K562 (cell line): Measurements from ENCODE around the gene LYPD6B. TPM values are rescaled to one million over a fixed set of nuclear protein-coding genes. Genes with fewer than 3 reads are reported as not detected.

Experiments used
- ATAC-seq: fragments of 200-7000 bp; cut with Tn5 transposase; 3 replicates; pipeline ENCODE4 v1.9.1; 2020; ENCODE audit warnings: moderate library complexity
- Bru-seq: library from RNA; stranded (reverse); fragments of 400-500 nt; gene quantifications from one replicate; lab custom pipeline; 2021; lab: Mats Ljungman, UMichigan
- BruChase-seq, 2 experiments: library from RNA; stranded (reverse); fragments of 400-500 nt; gene quantifications; one replicate each; lab custom pipeline; 2021; lab: Mats Ljungman, UMichigan
- BruUV-seq: library from RNA; stranded (reverse); fragments of 400-500 nt; replicated peaks from 2 replicates; lab custom pipeline; 2021; lab: Mats Ljungman, UMichigan
- CTCF ChIA-PET: fragments of 300-600 bp; formaldehyde crosslinking; extraction: SDS; loops from one replicate; lab custom pipeline; 2021; ENCODE audit warnings: low intra/inter-chr PET ratio; lab: Yijun Ruan, JAX
- POLR2A ChIA-PET: fragments of 300-600, 350-650 bp; sonication (Branson Sonifier 250); formaldehyde crosslinking; extraction: SDS; loops from one replicate; lab custom pipeline; 2021; ENCODE audit warnings: antibody characterized with exemption, inconsistent platforms; lab: Yijun Ruan, JAX
- DNase-seq, 4 experiments: peaks; one replicate each; pipeline versions ENCODE4 v3.0.0 to v3.0.0-alpha.2; 2011 to 2018; ENCODE audit warnings: low spot score in 3 of 4, mixed read lengths in 3 of 4; ENCODE audit errors: extremely low read depth in 1 of 4
- FAIRE-seq: peaks from 2 replicates; lab custom pipeline; 2011; peaks lifted over from hg19 to GRCh38; lab: Jason Lieb, UNC
- H2AFZ ChIP-seq: 2 replicates; pipeline ENCODE4 v1.6.0; 2011; ENCODE audit warnings: low read depth, low read length, control low read depth, inconsistent platforms
- H3K27ac ChIP-seq: fragments of 200-600 bp; 3 replicates; pipeline ENCODE4 v1.8.0; 2011; ENCODE audit warnings: low read depth, mild to moderate bottlenecking, control low read depth, inconsistent platforms, low read length, moderate library complexity, mixed read lengths; ENCODE audit errors: extremely low read depth
- H3K27me3 ChIP-seq, 2 experiments: fragments of 300-600 bp in 1 of 2; 2 replicates in 1 of 2; 3 replicates in 1 of 2; pipeline versions ENCODE4 v1.6.0 to v1.8.0; 2011; ENCODE audit warnings: inconsistent platforms in 2 of 2, low read length in 2 of 2, mild to moderate bottlenecking in 1 of 2, mixed read lengths in 1 of 2, moderate library complexity in 1 of 2; ENCODE audit not compliant: control insufficient read depth in 2 of 2, insufficient read depth in 2 of 2
- H3K36me3 ChIP-seq: fragments of 300-600 bp; 3 replicates; pipeline ENCODE4 v1.8.0; 2011; ENCODE audit warnings: mild to moderate bottlenecking, low read length, inconsistent platforms; ENCODE audit not compliant: control insufficient read depth, insufficient read depth
- H3K4me1 ChIP-seq, 2 experiments: fragments of 200-600 bp in 1 of 2; replicated peaks in 1 of 2; 2 replicates in 1 of 2; 3 replicates in 1 of 2; pipeline versions ENCODE4 v1.5.1 to v1.8.0; 2011; ENCODE audit warnings: inconsistent platforms in 2 of 2, low read length in 2 of 2, mild to moderate bottlenecking in 1 of 2, mixed read lengths in 1 of 2, moderate library complexity in 1 of 2; ENCODE audit not compliant: control insufficient read depth in 2 of 2, insufficient read depth in 2 of 2
- H3K4me2 ChIP-seq: 2 replicates; pipeline ENCODE4 v1.6.1; 2011; ENCODE audit warnings: low read length, control low read depth, inconsistent platforms, mixed read lengths; ENCODE audit not compliant: insufficient read depth
- H3K4me3 ChIP-seq: fragments of 200-600 bp; sonication (generic), shearing (Covaris generic); 2 replicates; pipeline ENCODE4 v1.5.1; 2016; ENCODE audit warnings: control low read depth, inconsistent platforms
- H3K79me2 ChIP-seq: fragments of 200-600 bp; 3 replicates; pipeline ENCODE4 v1.8.0; 2011; ENCODE audit warnings: low read length, inconsistent platforms; ENCODE audit not compliant: control insufficient read depth, insufficient read depth
- H3K9ac ChIP-seq, 2 experiments: 2 replicates each; pipeline versions ENCODE4 v1.6.0 to v1.6.1; 2011; ENCODE audit warnings: low read depth in 2 of 2, low read length in 2 of 2, control low read depth in 1 of 2, inconsistent platforms in 1 of 2, mild to moderate bottlenecking in 1 of 2, mixed read lengths in 1 of 2; ENCODE audit not compliant: insufficient read depth in 1 of 2
- H3K9me1 ChIP-seq: one replicate; pipeline ENCODE4 v1.6.0; 2011; ENCODE audit warnings: inconsistent platforms, mild to moderate bottlenecking, low read length, moderate library complexity; ENCODE audit not compliant: control insufficient read depth, insufficient read depth
- H3K9me3 ChIP-seq: replicated peaks from 2 replicates; pipeline ENCODE4 v1.5.1; 2011; ENCODE audit warnings: low read depth, low read length, inconsistent platforms; ENCODE audit not compliant: control insufficient read depth, insufficient read depth
- H4K20me1 ChIP-seq: replicated peaks from 2 replicates; pipeline ENCODE4 v1.6.1; 2011; ENCODE audit warnings: low read length, inconsistent platforms, mixed read lengths; ENCODE audit not compliant: control insufficient read depth, insufficient read depth
- CEBPG ChIP-seq, 3 experiments: fragments of 200-800 bp in 1 of 3; sonication (Bioruptor generic) in 1 of 3; sonication (generic) in 1 of 3; formaldehyde crosslinking in 1 of 3; IDR thresholded peaks in 2 of 3; conservative IDR thresholded peaks in 1 of 3; 2 replicates each; pipeline versions ENCODE4 v1.6.1 to v1.8.0; 2016 to 2022; ENCODE audit warnings: missing compliant biosample characterization in 2 of 3, missing genetic modification characterization in 2 of 3, mild to moderate bottlenecking in 1 of 3, missing genetic modification reagents in 1 of 3
- CREM ChIP-seq: IDR thresholded peaks from 2 replicates; pipeline ENCODE4 v1.6.1; 2014; ENCODE audit warnings: antibody characterized with exemption, low read depth
- CTCF ChIP-seq, 3 experiments: IDR thresholded peaks in 2 of 3; conservative IDR thresholded peaks in 1 of 3; 2 replicates each; pipeline ENCODE4 v1.5.1; 2011 to 2012; ENCODE audit warnings: low read length in 3 of 3, mild to moderate bottlenecking in 3 of 3, control low read depth in 2 of 3, improper control_type of control experiment in 1 of 3, inconsistent platforms in 1 of 3, low read depth in 1 of 3, mixed read lengths in 1 of 3, moderate library complexity in 1 of 3; ENCODE audit not compliant: insufficient read depth in 2 of 3
- DLX4 ChIP-seq: fragments of 250-450 bp; sonication (Bioruptor Pico); IDR thresholded peaks from 2 replicates; pipeline ENCODE4 v1.6.1; 2021; ENCODE audit warnings: mild to moderate bottlenecking
- ELF1 ChIP-seq: fragments of 200-800 bp; sonication (Bioruptor generic); IDR thresholded peaks from 2 replicates; pipeline ENCODE4 v1.6.1; 2016; ENCODE audit warnings: missing genetic modification characterization, missing compliant biosample characterization
- FOXK2 ChIP-seq, 2 experiments: fragments of 450-650 bp; IDR thresholded peaks in 1 of 2; conservative IDR thresholded peaks in 1 of 2; 2 replicates each; pipeline ENCODE4 v1.6.1; 2016; ENCODE audit warnings: low read depth in 2 of 2, mild to moderate bottlenecking in 1 of 2
- HDAC1 ChIP-seq, 2 experiments: fragments of 450-650 bp; IDR thresholded peaks; 2 replicates each; pipeline ENCODE4 v1.6.1; 2016 to 2017; ENCODE audit warnings: inconsistent platforms in 1 of 2, mild to moderate bottlenecking in 1 of 2, moderate library complexity in 1 of 2
- MAFF ChIP-seq: IDR thresholded peaks from 2 replicates; pipeline ENCODE4 v1.6.1; 2012; ENCODE audit warnings: low read length, improper control_type of control experiment
- MLX ChIP-seq, 2 experiments: fragments of 450-650 bp in 1 of 2; sonication (generic) in 1 of 2; formaldehyde crosslinking; conservative IDR thresholded peaks; 2 replicates each; pipeline versions ENCODE4 v1.4.0 to v1.8.1; 2020 to 2022; ENCODE audit warnings: mild to moderate bottlenecking in 1 of 2, missing genetic modification reagents in 1 of 2
- OTX1 ChIP-seq: fragments of 450-650 bp; formaldehyde crosslinking; IDR thresholded peaks from 2 replicates; pipeline ENCODE4 v1.4.0; 2022; ENCODE audit warnings: mild to moderate bottlenecking
- POLR3G ChIP-seq: IDR thresholded peaks from 2 replicates; pipeline ENCODE4 v1.6.1; 2011; ENCODE audit not compliant: insufficient read length, insufficient replicate concordance; ENCODE audit errors: extremely low read depth
- USF2 ChIP-seq: sonication (generic); formaldehyde crosslinking; IDR thresholded peaks from 2 replicates; pipeline ENCODE4 v1.5.0; 2020; ENCODE audit warnings: missing genetic modification reagents
- WGBS: fragments of 100-300 bp; shearing (Covaris generic); methylation state at CpG from one replicate; pipeline ENCODE4 v1.1.6; 2016; ENCODE audit warnings: low coverage, mixed read lengths; ENCODE audit not compliant: insufficient coverage; ENCODE audit errors: missing lambda C conversion rate; 5-methylcytosine and 5-hydroxymethylcytosine counted together
- in situ Hi-C: fragments of 300-500 bp; cut with MboI; formaldehyde crosslinking; loops from 4 replicates; pipeline ENCODE4 v1.15.0; 2018; ENCODE audit warnings: inconsistent platforms, mixed read lengths
- intact Hi-C: fragments of 100-400 bp; cut with micrococcal nuclease; formaldehyde crosslinking; loops from 2 replicates; pipeline ENCODE4 v1.14.2; 2022
- long read RNA-seq, 3 experiments: library from polyadenylated mRNA in 2 of 3; library from RNA in 1 of 3; unstranded in 2 of 3; stranded (forward) in 1 of 3; transcript quantifications; one replicate each; pipeline ENCODE4 v2.0.0, GENCODE V29; 2019 to 2022
- polyA minus RNA-seq, 3 experiments: library from RNA; depleted of rRNA, polyadenylated mRNA; stranded (reverse); fragments of >200 nt; gene quantifications; 2 replicates each; pipeline ENCODE4 v1.2.3, GENCODE V29; 2011
- polyA plus RNA-seq, 8 experiments: library from polyadenylated mRNA; depleted of rRNA in 4 of 8; stranded (reverse) in 5 of 8; unstranded in 3 of 8; fragments of >200 nt; fragmentation: Nextera tagmentation in 2 of 8; fragmentation: Illumina TruSeq in 1 of 8; extraction: Ambion mirVana in 2 of 8; extraction: Trizol in 1 of 8; gene quantifications; 2 replicates each; pipeline versions ENCODE4 v1.2.1 to v1.2.3, GENCODE V29; 2011 to 2014; ENCODE audit warnings: inconsistent platforms in 1 of 8, missing spikeins in 1 of 8
- total RNA-seq, 7 experiments: library from RNA; depleted of rRNA in 6 of 7; stranded (reverse); fragments of >200 nt in 6 of 7; fragmentation: Illumina TruSeq in 2 of 7; extraction: Trizol in 2 of 7; gene quantifications; 2 replicates each; pipeline versions ENCODE4 v1.2.1 to v1.2.3, GENCODE V29; 2011 to 2021; ENCODE audit warnings: low replicate concordance in 1 of 7

The LYPD6B gene
- not detected in 2 replicates for total RNA-seq (2011; cell fraction: chromatin; rRNA removed; ENCODE audit: low replicate concordance)
- not detected in 2 replicates for total RNA-seq (2011; cell fraction: nucleolus; rRNA removed)
- total RNA-seq (2011; cell fraction: nucleoplasm; rRNA removed) = not detected in 2 replicates
- total RNA-seq (2014; rRNA removed) (not detected in 2 replicates), total RNA-seq (2014; rRNA removed; fragmentation: Illumina TruSeq; extraction: Trizol) (not detected in 2 replicates), total RNA-seq (2015; rRNA removed; fragmentation: Illumina TruSeq; extraction: Trizol) (not detected in 2 replicates), total RNA-seq (2021) (not detected in 2 replicates), polyA plus RNA-seq (2011; rRNA removed) (not detected in 2 replicates), polyA plus RNA-seq (2014; fragmentation: Illumina TruSeq; extraction: Trizol) (not detected in 2 replicates), polyA plus RNA-seq (2014; fragmentation: Nextera tagmentation; extraction: Ambion mirVana) (not detected), polyA plus RNA-seq (2014; rRNA removed) (not detected in 2 replicates), polyA minus RNA-seq (2011; rRNA and poly(A)+ RNA removed) (not detected in 2 replicates), Bru-seq, nascent RNA (percentile 2 among the genes with signal in this experiment), BruChase-seq, experiment 1, labeled RNA remaining after a 2-hour chase (percentile 2 among the genes with signal in this experiment), BruChase-seq, experiment 2, labeled RNA remaining after a 6-hour chase (percentile 5 among the genes with signal in this experiment)
- polyA plus RNA-seq (2011; cell fraction: cytosol; rRNA removed) = not detected in 2 replicates
- polyA plus RNA-seq (2011; cell fraction: nucleus; rRNA removed) = not detected in 2 replicates
- not detected in 2 replicates for polyA plus RNA-seq (2012)
- polyA minus RNA-seq (2011; cell fraction: cytosol; rRNA and poly(A)+ RNA removed) = not detected in 2 replicates
- polyA minus RNA-seq (2011; cell fraction: nucleus; rRNA and poly(A)+ RNA removed) = not detected in 2 replicates
- long read RNA-seq, experiment 1 = 0 reads
- long read RNA-seq, experiment 2 = 0 reads
- long read RNA-seq, experiment 3 = 0 reads

- peaks cover 5 to 31% of the 10 kb centered on the region in 2 experiments; a peak in 4 of 5 replicates for H3K27me3 ChIP-seq
- no peak within 1 kb of the TSS for H3K4me2 ChIP-seq
- no peak within 1 kb of the TSS for H3K4me3 ChIP-seq
- H3K4me1 ChIP-seq = peaks cover 0 to 10% of the 10 kb centered on the region in 2 experiments; a peak in 1 of 5 replicates
- H2AFZ ChIP-seq = no peak within 1 kb of the TSS
- WGBS = 7% methylated on average over 62 of the region's 85 CpGs
- in situ Hi-C loops = no loop called here
- peak in 2 of 4 experiments; percentile 38 to 40 for DNase-seq
- CTCF ChIA-PET = no interaction called here
- H4K20me1 ChIP-seq = no peaks in the 10 kb centered on the region
- H3K9me3 ChIP-seq = no peaks in the 10 kb centered on the region
- intact Hi-C loops = loop anchor here (5.0 kb wide), 1 partner anchor 274 kb away; no protein-coding TSS in a partner anchor
- no peak within 1 kb of the TSS for H3K27ac ChIP-seq
- H3K9me1 ChIP-seq = no peaks in the 10 kb centered on the region
- H3K9ac ChIP-seq = no peak within 1 kb of the TSS
- BruUV-seq = no TSS peak
- POLR2A ChIA-PET = interaction anchor here (0.6 kb wide), 1 partner anchor 43 kb away, joined by 3 read pairs; no protein-coding TSS in a partner anchor
- no peak for FAIRE-seq
- H3K36me3 ChIP-seq = no peaks in the 10 kb centered on the region
- no peaks in the 10 kb centered on the region for H3K79me2 ChIP-seq
- ATAC-seq = peak; percentile 24
- TF ChIP-seq USF2 (CRISPR knock-in tag) (no peak), CREM (no peak), MAFF (no peak), CTCF (IDR thresholded peaks at IDR 0.05 in 2 of 3, conservative IDR thresholded peaks at IDR 0.05 in 1 of 3; ENCODE audit: insufficient read depth in 2 of 3, low read depth in 1 of 3, low read length in 3 of 3) (no peak), DLX4 (CRISPR knock-in tag) (no peak), ELF1 (tag) (no peak), CEBPG (CRISPR knock-in tag; IDR thresholded peaks at IDR 0.05) (no peak), CEBPG (tag; conservative IDR thresholded peaks at IDR 0.05 in 1 of 2, IDR thresholded peaks at IDR 0.05 in 1 of 2) (no peak), HDAC1 (IDR thresholded peaks at IDR 0.05) (no peak), MLX (CRISPR knock-in tag; conservative IDR thresholded peaks at IDR 0.05) (no peak), POLR3G (no peak), FOXK2 (conservative IDR thresholded peaks at IDR 0.05 in 1 of 2, IDR thresholded peaks at IDR 0.05 in 1 of 2; ENCODE audit: low read depth in 2 of 2) (no peak), OTX1 (CRISPR knock-in tag) (no peak)
Measured at GRCh38 chr2:149038442-149039212, at the start of gene LYPD6B. Gene LYPD6B, plus strand, starts transcription at chr2:149038699. Its CDS starts 92,250 bp downstream, at chr2:149130949.
